H1 (cell line): Measurements from ENCODE around the gene OR52B6. TPM values are rescaled to one million over a fixed set of nuclear protein-coding genes. Genes with fewer than 3 reads are reported as not detected.

Source experiments
- CTCF ChIA-PET: fragments of 300-600 bp; sonication (Branson Sonifier 250); formaldehyde crosslinking; loops from one replicate; lab custom pipeline; 2021; ENCODE audit not compliant: partially characterized antibody; lab: Charles Lee
- POLR2A ChIA-PET: fragments of 300-600 bp; sonication (Branson Sonifier 250); formaldehyde crosslinking; loops from one replicate; lab custom pipeline; 2021; ENCODE audit warnings: inconsistent platforms; ENCODE audit not compliant: partially characterized antibody; lab: Charles Lee
- DNase-seq, 2 experiments: peaks; one replicate each; pipeline versions ENCODE4 v3.0.0 to v3.0.0-alpha.2; 2010 to 2022; ENCODE audit warnings: low spot score in 2 of 2, low read depth in 1 of 2, mixed read lengths in 1 of 2
- FAIRE-seq: peaks from 2 replicates; lab custom pipeline; 2011; peaks lifted over from hg19 to GRCh38; lab: Jason Lieb, UNC
- H2AFZ ChIP-seq: 2 replicates; pipeline ENCODE4 v1.8.1; 2012; ENCODE audit warnings: low read length, inconsistent platforms
- H2AK5ac ChIP-seq: 2 replicates; pipeline ENCODE4 v1.6.1; 2013; ENCODE audit warnings: low read depth, low read length
- H2BK120ac ChIP-seq: replicated peaks from 2 replicates; pipeline ENCODE3; 2013; ENCODE audit warnings: low read depth, low read length, inconsistent platforms
- H2BK12ac ChIP-seq: 2 replicates; pipeline ENCODE4 v1.6.1; 2013; ENCODE audit warnings: low read depth, low read length
- H2BK15ac ChIP-seq: 2 replicates; pipeline ENCODE4 v1.6.1; 2013; ENCODE audit warnings: low read length
- H2BK20ac ChIP-seq: 2 replicates; pipeline ENCODE4 v1.6.1; 2013; ENCODE audit warnings: low read length
- H2BK5ac ChIP-seq: 2 replicates; pipeline ENCODE4 v1.6.1; 2013; ENCODE audit warnings: low read depth, low read length
- H3K14ac ChIP-seq: 2 replicates; pipeline ENCODE4 v1.6.1; 2013; ENCODE audit warnings: inconsistent platforms; ENCODE audit not compliant: insufficient read length
- H3K18ac ChIP-seq: 2 replicates; pipeline ENCODE4 v1.6.1; 2013; ENCODE audit warnings: low read length; ENCODE audit errors: extremely low read depth
- H3K23ac ChIP-seq: 2 replicates; pipeline ENCODE4 v1.6.1; 2013; ENCODE audit warnings: inconsistent platforms; ENCODE audit not compliant: insufficient read length
- H3K23me2 ChIP-seq: 2 replicates; pipeline ENCODE4 v1.6.1; 2013; ENCODE audit warnings: low read depth, low read length
- H3K27ac ChIP-seq: 2 replicates; pipeline ENCODE4 v1.6.1; 2011; ENCODE audit warnings: low read depth, low read length, inconsistent platforms
- H3K27me3 ChIP-seq, 4 experiments: replicated peaks in 1 of 4; 1 replicate in 1 of 4; 2 replicates in 3 of 4; pipeline versions ENCODE4 v1.6.1 to v1.8.1; 2011 to 2013; ENCODE audit warnings: low read length in 3 of 4, mild to moderate bottlenecking in 3 of 4, inconsistent platforms in 2 of 4, mixed read lengths in 2 of 4, moderate library complexity in 1 of 4; ENCODE audit not compliant: control insufficient read depth in 3 of 4, insufficient read depth in 3 of 4; ENCODE audit errors: extremely low read depth in 1 of 4
- H3K36me3 ChIP-seq, 4 experiments: 2 replicates each; pipeline versions ENCODE4 v1.6.1 to v1.8.1; 2011 to 2013; ENCODE audit warnings: mild to moderate bottlenecking in 4 of 4, low read length in 3 of 4, moderate library complexity in 2 of 4, control low read depth in 1 of 4, inconsistent platforms in 1 of 4; ENCODE audit not compliant: insufficient read depth in 4 of 4, control insufficient read depth in 2 of 4
- H3K4ac ChIP-seq: replicated peaks from 2 replicates; pipeline ENCODE3; 2013; ENCODE audit warnings: low read length, low read depth, mixed read lengths, inconsistent platforms; ENCODE audit not compliant: insufficient read length
- H3K4me1 ChIP-seq, 4 experiments: replicated peaks in 1 of 4; 1 replicate in 1 of 4; 2 replicates in 3 of 4; pipeline versions ENCODE4 v1.6.1 to v1.8.1; 2011 to 2013; ENCODE audit warnings: low read length in 3 of 4, inconsistent platforms in 2 of 4, mixed read lengths in 1 of 4; ENCODE audit not compliant: insufficient read depth in 4 of 4, control insufficient read depth in 3 of 4
- H3K4me2 ChIP-seq, 2 experiments: 2 replicates each; pipeline versions ENCODE4 v1.6.1 to v1.8.1; 2011 to 2013; ENCODE audit warnings: low read depth in 2 of 2, low read length in 2 of 2, control low read depth in 1 of 2, inconsistent platforms in 1 of 2, mild to moderate bottlenecking in 1 of 2; ENCODE audit not compliant: insufficient read depth in 1 of 2
- H3K4me3 ChIP-seq, 4 experiments: fragments of 200-600, 300-600 bp in 1 of 4; sonication (generic), shearing (Covaris generic), sonication (Bioruptor Twin) in 1 of 4; 2 replicates each; pipeline versions ENCODE4 v1.5.1 to v1.8.1; 2011 to 2016; ENCODE audit warnings: low read length in 4 of 4, low read depth in 3 of 4, control low read depth in 2 of 4, inconsistent platforms in 2 of 4, mild to moderate bottlenecking in 2 of 4, mixed read lengths in 1 of 4, moderate library complexity in 1 of 4; ENCODE audit not compliant: insufficient read depth in 2 of 4; ENCODE audit errors: extremely low read depth in 1 of 4
- H3K56ac ChIP-seq: replicated peaks from 2 replicates; pipeline ENCODE3; 2013; ENCODE audit warnings: low read depth, mild to moderate bottlenecking, mixed read lengths, low read length, inconsistent platforms; ENCODE audit not compliant: insufficient read length
- H3K79me1 ChIP-seq: 2 replicates; pipeline ENCODE4 v1.6.1; 2013; ENCODE audit warnings: low read depth, low read length, control low read depth
- H3K79me2 ChIP-seq, 2 experiments: 2 replicates each; pipeline versions ENCODE4 v1.6.1 to v1.8.1; 2012 to 2013; ENCODE audit warnings: low read length in 2 of 2, mild to moderate bottlenecking in 2 of 2, inconsistent platforms in 1 of 2; ENCODE audit not compliant: insufficient read depth in 2 of 2, control insufficient read depth in 1 of 2
- H3K9ac ChIP-seq, 4 experiments: replicated peaks in 1 of 4; 1 replicate in 1 of 4; 2 replicates in 3 of 4; pipeline versions ENCODE4 v1.6.1 to v1.8.1; 2011 to 2013; ENCODE audit warnings: low read depth in 3 of 4, low read length in 3 of 4, control low read depth in 2 of 4, mild to moderate bottlenecking in 2 of 4, moderate library complexity in 2 of 4, inconsistent platforms in 1 of 4; ENCODE audit errors: extremely low read depth in 1 of 4
- H3K9me3 ChIP-seq, 2 experiments: 2 replicates each; pipeline versions ENCODE4 v1.6.1 to v1.8.1; 2012 to 2013; ENCODE audit warnings: mild to moderate bottlenecking in 2 of 2, moderate library complexity in 2 of 2, control low read depth in 1 of 2, inconsistent platforms in 1 of 2, low read depth in 1 of 2, low read length in 1 of 2, mixed read lengths in 1 of 2; ENCODE audit not compliant: insufficient read depth in 2 of 2
- H4K20me1 ChIP-seq, 2 experiments: replicated peaks in 1 of 2; 2 replicates each; pipeline versions ENCODE3 to v1.8.1; 2011 to 2013; ENCODE audit warnings: inconsistent platforms in 2 of 2, low read length in 2 of 2, mild to moderate bottlenecking in 1 of 2; ENCODE audit not compliant: insufficient read depth in 2 of 2, control insufficient read depth in 1 of 2
- H4K5ac ChIP-seq: 2 replicates; pipeline ENCODE4 v1.6.1; 2013; ENCODE audit warnings: low read length, low read depth, mixed read lengths, inconsistent platforms; ENCODE audit not compliant: insufficient read length
- H4K8ac ChIP-seq: 2 replicates; pipeline ENCODE4 v1.8.0; 2013; ENCODE audit warnings: mild to moderate bottlenecking, moderate library complexity, low read length, inconsistent platforms; ENCODE audit not compliant: insufficient read depth; ENCODE audit errors: extremely low read depth
- H4K91ac ChIP-seq: replicated peaks from 2 replicates; pipeline ENCODE3; 2013; ENCODE audit warnings: low read length, mixed read lengths, inconsistent platforms; ENCODE audit not compliant: insufficient read length
- BRCA1 ChIP-seq: IDR thresholded peaks from 2 replicates; pipeline ENCODE4 v1.6.1; 2012; ENCODE audit warnings: low read depth, low read length, improper control_type of control experiment
- CBX5 ChIP-seq: fragments of 300-800, 300-1000 bp; sonication (generic); IDR thresholded peaks from 2 replicates; pipeline ENCODE4 v1.7.1; 2016; ENCODE audit warnings: antibody characterized with exemption, low read length, low read depth
- EP300 ChIP-seq, 2 experiments: IDR thresholded peaks; 1 replicate in 1 of 2; 2 replicates in 1 of 2; pipeline ENCODE4 v1.6.1; 2011 to 2012; ENCODE audit warnings: low read depth in 2 of 2, low read length in 2 of 2, mild to moderate bottlenecking in 2 of 2, borderline replicate concordance in 1 of 2, inconsistent platforms in 1 of 2, moderate library complexity in 1 of 2
- HDAC6 ChIP-seq: IDR thresholded peaks from one replicate; pipeline ENCODE4 v1.7.1; 2012; ENCODE audit warnings: low read depth, mild to moderate bottlenecking, inconsistent platforms, low read length, moderate library complexity
- JUND ChIP-seq: IDR thresholded peaks from 2 replicates; pipeline ENCODE4 v1.6.1; 2011; ENCODE audit warnings: mild to moderate bottlenecking, improper control_type of control experiment, low read length
- RBBP5 ChIP-seq: IDR thresholded peaks from 2 replicates; pipeline ENCODE4 v1.7.1; 2012; ENCODE audit warnings: low read depth, mild to moderate bottlenecking, inconsistent platforms, low read length, moderate library complexity, borderline replicate concordance
- SIX5 ChIP-seq: IDR thresholded peaks from 2 replicates; pipeline ENCODE4 v1.6.1; 2011; ENCODE audit warnings: mild to moderate bottlenecking, low read depth, low read length
- SP2 ChIP-seq: IDR thresholded peaks from 2 replicates; pipeline ENCODE4 v1.6.1; 2012; ENCODE audit warnings: mild to moderate bottlenecking, low read length, inconsistent platforms
- TAF7 ChIP-seq: optimal IDR thresholded peaks from 2 replicates; pipeline ENCODE3; 2011; ENCODE audit warnings: low read depth, mild to moderate bottlenecking, inconsistent platforms, low read length, moderate library complexity, borderline replicate concordance
- WGBS, 2 experiments: shearing (Covaris generic) in 1 of 2; methylation state at CpG; one replicate each; pipeline versions ENCODE4 v1.1.6 to v1.1.7; 2013 to 2015; ENCODE audit warnings: low lambda C conversion rate in 2 of 2, mixed read lengths in 2 of 2, inconsistent platforms in 1 of 2, low coverage in 1 of 2, missing lambda C conversion rate in 1 of 2; ENCODE audit not compliant: insufficient replicate concordance in 2 of 2, insufficient coverage in 1 of 2, insufficient read length in 1 of 2; ENCODE audit errors: extremely low coverage in 1 of 2, missing lambda C conversion rate in 1 of 2; 5-methylcytosine and 5-hydroxymethylcytosine counted together
- polyA plus RNA-seq, 7 experiments: library from polyadenylated mRNA; depleted of rRNA in 3 of 7; stranded (reverse) in 5 of 7; unstranded in 2 of 7; fragments of >200 nt in 5 of 7; fragments of 200-250 nt in 2 of 7; gene quantifications; 1 replicate in 5 of 7; 2 replicates in 1 of 7; 4 replicates in 1 of 7; pipeline versions ENCODE4 v1.2.1 to v1.2.3, GENCODE V29; 2011 to 2013; ENCODE audit warnings: missing spikeins in 2 of 7, mixed read lengths in 2 of 7
- total RNA-seq: library from RNA; stranded (reverse); fragmentation: NEBNext Ultra II Directional; extraction: Animal tissue kit (Norgen Biotek cat#: 25700); gene quantifications from 2 replicates; pipeline ENCODE4 v1.2.1, GENCODE V29; 2021
- TF ChIP-seq, protein P1 (sequence below): IDR thresholded peaks from 2 replicates; pipeline ENCODE4 v1.6.1; 2011; ENCODE audit warnings: low read length, improper control_type of control experiment

The OR52B6 gene
- total and polyA plus RNA-seq, 2 of the 8 experiments (the other 6 are each of a cell fraction or from before 2014, with no cell fraction given), result not detected

DNA sequence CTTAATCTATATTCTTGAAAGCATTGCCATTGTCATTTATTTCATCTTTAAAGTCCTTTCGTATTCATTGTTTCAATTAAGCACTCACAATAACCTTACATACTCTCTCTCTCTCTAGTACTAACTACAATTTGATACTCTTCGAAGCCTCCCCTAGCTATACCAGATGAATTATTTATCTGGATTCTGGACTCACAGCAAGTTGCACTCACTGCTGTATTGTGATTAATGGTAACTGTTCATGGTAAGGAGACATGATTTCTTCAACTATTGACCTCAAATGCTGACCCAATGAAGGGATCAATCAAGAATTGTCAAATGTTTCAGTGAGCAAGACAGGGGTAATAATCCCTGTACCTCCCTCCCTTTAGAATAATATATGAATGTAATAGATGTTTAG lies 6.0 kb upstream of the OR52B6 start:
- Histone ChIP-seq H3K4ac (no peak overlapping the region), H2AFZ (no peak overlapping the region), H4K8ac (no peak overlapping the region), H2BK12ac (no peak overlapping the region), H3K36me3 (no peaks in the 10 kb centered on the region), H4K5ac (no peak overlapping the region), H2AK5ac (no peak overlapping the region), H3K14ac (no peak overlapping the region), H2BK120ac (no peak overlapping the region), H2BK5ac (no peak overlapping the region), H3K27me3 (no peaks in the 10 kb centered on the region), H3K9ac (no peak overlapping the region), H3K18ac (no peak overlapping the region), H3K4me2 (no peak overlapping the region), H2BK15ac (no peak overlapping the region), H3K9me3 (no peaks in the 10 kb centered on the region), H4K20me1 (no peaks in the 10 kb centered on the region), H3K23ac (no peak overlapping the region), H3K56ac (no peak overlapping the region)
- CTCF ChIA-PET, result interaction anchor here (0.8 kb wide), 1 partner anchor 13 kb away, joined by 3 read pairs; no protein-coding TSS in a partner anchor
- WGBS, 2 experiments, result 73 to 100% methylated on average over 2 of the region's 2 CpGs
- no peak for FAIRE-seq
- no peak for TF ChIP-seq HDAC6
- TF ChIP-seq SP2, result no peak
- TF ChIP-seq, protein P1, sequence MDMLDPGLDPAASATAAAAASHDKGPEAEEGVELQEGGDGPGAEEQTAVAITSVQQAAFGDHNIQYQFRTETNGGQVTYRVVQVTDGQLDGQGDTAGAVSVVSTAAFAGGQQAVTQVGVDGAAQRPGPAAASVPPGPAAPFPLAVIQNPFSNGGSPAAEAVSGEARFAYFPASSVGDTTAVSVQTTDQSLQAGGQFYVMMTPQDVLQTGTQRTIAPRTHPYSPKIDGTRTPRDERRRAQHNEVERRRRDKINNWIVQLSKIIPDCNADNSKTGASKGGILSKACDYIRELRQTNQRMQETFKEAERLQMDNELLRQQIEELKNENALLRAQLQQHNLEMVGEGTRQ, result no peak
- TF ChIP-seq SIX5, result no peak
- no peak for TF ChIP-seq JUND
- no peak for TF ChIP-seq TAF7
- no peak for TF ChIP-seq RBBP5
- TF ChIP-seq BRCA1, result no peak
- no peak for TF ChIP-seq CBX5
- TF ChIP-seq EP300 (IDR thresholded peaks at IDR 0.05; ENCODE audit: borderline replicate concordance in 1 of 2, low read depth in 2 of 2, low read length in 2 of 2), result no peak
- TF ChIP-seq, all 59 proteins: peak for 0
- no peak overlapping the region for H3K27ac ChIP-seq
- no peak overlapping the region for H4K91ac ChIP-seq
- no peaks in the 10 kb centered on the region for H3K79me2 ChIP-seq
- H3K4me3 ChIP-seq, result no peak overlapping the region
- no peaks in the 10 kb centered on the region for H3K23me2 ChIP-seq
- H2BK20ac ChIP-seq, result no peak overlapping the region
- H3K4me1 ChIP-seq, result no peaks in the 10 kb centered on the region
- no peaks in the 10 kb centered on the region for H3K79me1 ChIP-seq
- POLR2A ChIA-PET, result no interaction called here
- no peak for DNase-seq
